Transverse colon (tissue), 4 donors: ENCODE results near the gene CNDP1. TPM values are rescaled to one million over a fixed set of nuclear protein-coding genes. Genes with fewer than 3 reads are reported as not detected.

ENCODE experiments used
- DNase-seq: peaks from one replicate; pipeline ENCODE4 v3.0.0-alpha.2; 2019
- H3K27ac ChIP-seq, 4 donors: fragments of 200-600 bp; sonication (generic); 2 replicates each; pipeline ENCODE4 v1.5.1; 2016 to 2018; ENCODE audit warnings: inconsistent platforms in 4 of 4
- H3K27me3 ChIP-seq: fragments of 200-600 bp; sonication (generic); 2 replicates; pipeline ENCODE4 v1.5.1; 2017; ENCODE audit warnings: inconsistent platforms
- H3K36me3 ChIP-seq, 4 donors: fragments of 200-600 bp; sonication (generic); 2 replicates each; pipeline ENCODE4 v1.5.1; 2017 to 2019; ENCODE audit warnings: inconsistent platforms in 4 of 4
- H3K4me1 ChIP-seq, 4 donors: fragments of 200-600 bp; sonication (generic); 2 replicates each; pipeline ENCODE4 v1.5.1; 2017 to 2020; ENCODE audit warnings: inconsistent platforms in 4 of 4
- H3K4me3 ChIP-seq, 4 donors: fragments of 200-600 bp; sonication (generic); 1 replicate in 1 of 4; 2 replicates in 3 of 4; pipeline versions ENCODE4 v1.5.1 to v1.6.1; 2017 to 2019; ENCODE audit warnings: inconsistent platforms in 4 of 4
- H3K9me3 ChIP-seq, 2 donors: fragments of 200-600 bp; sonication (generic); 2 replicates each; pipeline ENCODE4 v1.5.1; 2017 to 2019; ENCODE audit warnings: inconsistent platforms in 2 of 2
- EP300 ChIP-seq: sonication (generic); formaldehyde crosslinking; IDR thresholded peaks from one replicate; pipeline ENCODE4 v1.6.1; 2017; ENCODE audit warnings: antibody characterized with exemption, low read depth
- POLR2A ChIP-seq: fragments of 450-650 bp; IDR thresholded peaks from one replicate; pipeline ENCODE4 v1.6.1; 2016; ENCODE audit warnings: antibody characterized with exemption, mild to moderate bottlenecking, moderate library complexity
- POLR2AphosphoS5 ChIP-seq, 3 donors: sonication (generic); formaldehyde crosslinking; IDR thresholded peaks; one replicate each; pipeline ENCODE4 v1.6.1; 2016; ENCODE audit warnings: antibody characterized with exemption in 3 of 3
- WGBS, 2 donors: methylation state at CpG; one replicate each; pipeline ENCODE4 v1.1.5; 2018; ENCODE audit warnings: low coverage in 1 of 2; 5-methylcytosine and 5-hydroxymethylcytosine counted together
- in situ Hi-C, 4 donors: fragments of 200-750 bp; cut with MboI; loops; one replicate each; pipeline versions ENCODE4 v1.15.0 to v1.15.1; 2017; ENCODE audit warnings: low sequenced_read_pairs in 3 of 4, low pct_ligation_motif_present in 1 of 4, low pct_unique_long_range_greater_than_20kb in 1 of 4
- intact Hi-C: fragments of 100-400 bp; cut with DNase I; formaldehyde crosslinking; loops from one replicate; pipeline ENCODE4 v1.15.1; 2023; ENCODE audit warnings: low total_unique reads
- total RNA-seq, 4 donors: library from RNA; depleted of rRNA; stranded (reverse); fragments of >200 nt; gene quantifications; one replicate each; pipeline ENCODE4 v1.1.0, GENCODE V29; 2016
- TF ChIP-seq, protein P1 (sequence below), 5 experiments: fragments of 200-600 bp in 3 of 5; fragments of 450-650 bp in 2 of 5; sonication (generic) in 3 of 5; IDR thresholded peaks; 1 replicate in 2 of 5; 2 replicates in 3 of 5; pipeline ENCODE4 v1.5.1; 2016 to 2017; ENCODE audit warnings: antibody characterized with exemption in 5 of 5, inconsistent platforms in 3 of 5, mild to moderate bottlenecking in 2 of 5, moderate library complexity in 1 of 5

The CNDP1 gene
- total RNA-seq, 4 donors from 2014 or later = not detected

- WGBS, 2 donors = 22 to 33% methylated on average over 2 to 5 of the region's 5 CpGs
- in situ Hi-C loops = loop anchor here (5.0 to 25.0 kb wide), 6 partner anchors 90 to 365 kb away; partner anchors contain the start of gene DIPK1C (in 1 of the 4)
- TF ChIP-seq, protein P1, sequence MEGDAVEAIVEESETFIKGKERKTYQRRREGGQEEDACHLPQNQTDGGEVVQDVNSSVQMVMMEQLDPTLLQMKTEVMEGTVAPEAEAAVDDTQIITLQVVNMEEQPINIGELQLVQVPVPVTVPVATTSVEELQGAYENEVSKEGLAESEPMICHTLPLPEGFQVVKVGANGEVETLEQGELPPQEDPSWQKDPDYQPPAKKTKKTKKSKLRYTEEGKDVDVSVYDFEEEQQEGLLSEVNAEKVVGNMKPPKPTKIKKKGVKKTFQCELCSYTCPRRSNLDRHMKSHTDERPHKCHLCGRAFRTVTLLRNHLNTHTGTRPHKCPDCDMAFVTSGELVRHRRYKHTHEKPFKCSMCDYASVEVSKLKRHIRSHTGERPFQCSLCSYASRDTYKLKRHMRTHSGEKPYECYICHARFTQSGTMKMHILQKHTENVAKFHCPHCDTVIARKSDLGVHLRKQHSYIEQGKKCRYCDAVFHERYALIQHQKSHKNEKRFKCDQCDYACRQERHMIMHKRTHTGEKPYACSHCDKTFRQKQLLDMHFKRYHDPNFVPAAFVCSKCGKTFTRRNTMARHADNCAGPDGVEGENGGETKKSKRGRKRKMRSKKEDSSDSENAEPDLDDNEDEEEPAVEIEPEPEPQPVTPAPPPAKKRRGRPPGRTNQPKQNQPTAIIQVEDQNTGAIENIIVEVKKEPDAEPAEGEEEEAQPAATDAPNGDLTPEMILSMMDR (IDR thresholded peaks at IDR 0.05) = peak; percentile 80 to 85 (median 84)
- TF ChIP-seq EP300 (no peak), POLR2A (no peak), POLR2AphosphoS5 (IDR thresholded peaks at IDR 0.05) (no peak)
These were observed 17.7 kb downstream of the CNDP1 start for GRCh38 chr18:74551936-74552555.

DNA sequence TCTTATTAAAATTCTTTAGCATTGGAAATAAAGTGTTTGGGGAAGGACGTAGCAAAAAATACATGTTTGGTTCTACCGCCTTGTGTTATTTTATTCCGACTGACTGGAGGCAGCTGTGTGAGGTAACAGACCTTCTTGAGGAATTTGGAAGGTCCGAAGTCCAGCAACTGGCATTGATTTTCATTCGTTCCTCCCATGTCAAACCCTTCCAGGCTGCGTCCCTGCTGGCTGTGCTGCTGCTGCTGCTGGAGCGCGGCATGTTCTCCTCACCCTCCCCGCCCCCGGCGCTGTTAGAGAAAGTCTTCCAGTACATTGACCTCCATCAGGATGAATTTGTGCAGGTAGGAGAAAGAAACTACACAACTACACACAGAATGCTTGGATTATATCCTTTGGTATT, 21.8 kb downstream of the CNDP1 start:
- no peaks in the 10 kb centered on the region for H3K36me3 ChIP-seq
- H3K4me3 ChIP-seq = no peak overlapping the region
- intact Hi-C loops (loop anchor here (10.0 kb wide), 1 partner anchor 361 kb away; no protein-coding TSS in a partner anchor), in situ Hi-C loops (loop anchor here (10.0 to 25.0 kb wide), 4 partner anchors 94 to 369 kb away; partner anchors contain the start of gene DIPK1C (in 1 of the 4))
- WGBS, 2 donors = 70 to 84% methylated on average over 4 to 11 of the region's 11 CpGs
- H3K4me1 ChIP-seq = peaks cover 0 to 2% (median 0%) of the 10 kb centered on the region in 4 donors
- no peak for DNase-seq
- H3K9me3 ChIP-seq = no peaks in the 10 kb centered on the region
- H3K27ac ChIP-seq = no peak overlapping the region
- TF ChIP-seq EP300 = no peak
- no peak for TF ChIP-seq POLR2AphosphoS5 (IDR thresholded peaks at IDR 0.05)
- no peak for TF ChIP-seq POLR2A
- TF ChIP-seq, protein P1 (IDR thresholded peaks at IDR 0.05) = no peak
- H3K27me3 ChIP-seq = no peaks in the 10 kb centered on the region

More at GRCh38 chr18:74551936-74552555, 17.7 kb downstream of the CNDP1 start:
- peaks cover 0 to 6% (median 2%) of the 10 kb centered on the region in 4 donors for H3K4me1 ChIP-seq
- peaks cover 0 to 11% of the 10 kb centered on the region in 2 donors for H3K9me3 ChIP-seq
- intact Hi-C loops = loop anchor here (5.0 to 10.0 kb wide), 2 partner anchors 200 to 357 kb away; no protein-coding TSS in a partner anchor
- H3K27ac ChIP-seq = no peak overlapping the region
- H3K4me3 ChIP-seq = no peak overlapping the region
- DNase-seq = peak; percentile 90
- H3K36me3 ChIP-seq = no peaks in the 10 kb centered on the region
- no peaks in the 10 kb centered on the region for H3K27me3 ChIP-seq

DNA sequence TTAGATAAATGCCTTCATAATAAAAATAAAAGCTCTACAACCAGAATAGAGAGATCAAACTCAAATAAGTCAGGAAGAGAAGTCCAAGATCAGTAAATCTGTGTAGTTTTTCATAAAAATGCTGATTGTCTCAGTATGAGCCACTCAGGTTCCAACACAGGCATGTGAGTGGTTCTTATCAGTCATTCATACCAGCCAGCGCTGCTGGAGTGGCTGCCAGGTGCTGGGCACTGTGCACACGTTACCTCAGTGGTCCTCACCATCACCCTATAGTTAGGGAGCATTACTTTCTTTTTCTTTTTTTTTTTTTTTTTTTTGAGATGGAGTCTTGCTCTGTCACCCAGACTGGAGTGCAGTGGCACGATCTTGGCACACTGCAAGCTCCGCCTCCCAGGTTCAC, 23.8 kb downstream of the CNDP1 start:
- in situ Hi-C loops = loop anchor here (10.0 to 25.0 kb wide), 4 partner anchors 96 to 371 kb away; partner anchors contain the start of gene DIPK1C (in 1 of the 4)
- Histone ChIP-seq H3K4me3 (no peak overlapping the region), H3K27ac (no peak overlapping the region), H3K36me3 (no peaks in the 10 kb centered on the region), H3K27me3 (no peaks in the 10 kb centered on the region), H3K9me3 (no peaks in the 10 kb centered on the region), H3K4me1 (no peaks in the 10 kb centered on the region)
- 81 to 89% methylated on average over 2 to 4 of the region's 4 CpGs for WGBS, 2 donors
- DNase-seq = no peak
- intact Hi-C loops = loop anchor here (10.0 kb wide), 1 partner anchor 363 kb away; no protein-coding TSS in a partner anchor
- TF ChIP-seq POLR2AphosphoS5 (IDR thresholded peaks at IDR 0.05) (no peak), EP300 (no peak), POLR2A (no peak)
- TF ChIP-seq, protein P1 (IDR thresholded peaks at IDR 0.05) = no peak

DNA sequence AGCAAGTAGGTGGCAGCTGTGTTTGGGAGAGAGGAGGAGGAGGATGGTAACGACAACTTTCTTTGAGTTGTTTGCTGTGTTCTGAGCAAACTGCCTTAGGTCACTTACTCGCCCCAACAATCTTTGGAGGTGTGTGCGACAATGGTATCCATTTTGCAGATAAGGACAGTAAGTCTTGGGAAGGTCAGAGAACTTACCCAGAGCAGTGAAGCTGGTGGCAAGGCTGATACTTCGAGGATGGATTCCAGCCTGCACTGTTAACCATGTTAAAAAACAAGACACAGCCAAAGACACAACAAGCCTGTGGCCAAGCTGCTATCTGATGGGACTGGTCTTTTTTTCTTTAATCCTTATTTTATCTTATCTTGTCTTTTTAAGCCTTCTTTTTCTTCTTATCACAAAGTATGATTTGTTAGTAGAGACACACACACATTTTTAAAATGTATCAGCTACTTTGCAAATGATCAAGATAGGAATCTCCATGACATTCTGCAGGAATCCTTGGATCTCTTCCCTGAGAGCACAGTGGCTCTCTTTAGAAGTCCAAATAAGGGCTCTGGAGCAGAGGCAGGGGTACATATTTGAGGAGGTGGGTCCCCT, 27.9 kb downstream of the CNDP1 start:
- Histone ChIP-seq H3K27ac (no peak overlapping the region), H3K4me3 (no peak overlapping the region), H3K9me3 (no peaks in the 10 kb centered on the region), H3K27me3 (no peaks in the 10 kb centered on the region), H3K4me1 (peaks cover 0 to 13% (median 1%) of the 10 kb centered on the region in 4 donors), H3K36me3 (no peaks in the 10 kb centered on the region)
- in situ Hi-C loops = loop anchor here in 3 of 4 donors (25.0 kb wide), 3 partner anchors 100 to 375 kb away; partner anchors contain the start of gene DIPK1C (in 1 of the 3)
- no peak for DNase-seq
- 87 to 89% methylated on average over 3 to 4 of the region's 4 CpGs for WGBS, 2 donors
- intact Hi-C loops = no loop called here
- no peak for TF ChIP-seq POLR2A
- TF ChIP-seq EP300 = no peak
- TF ChIP-seq, protein P1 (IDR thresholded peaks at IDR 0.05) = no peak
- no peak for TF ChIP-seq POLR2AphosphoS5 (IDR thresholded peaks at IDR 0.05)
